ELF-1 (cell line): ENCODE data around the gene PTK6.
A peak's percentile ranks its signal among the peaks of the same experiment; 100 is the strongest.
"Not testable (repeated sequence)": the region's sequence is repeated elsewhere in the genome, so short reads cannot be mapped to it uniquely, and the experiment has no call there.

ENCODE experiments used
- DNase-seq: peaks from one replicate; pipeline ENCODE4 v3.0.0-alpha.2; 2016; ENCODE audit warnings: low read depth, low spot score

The PTK6 gene

DNA sequence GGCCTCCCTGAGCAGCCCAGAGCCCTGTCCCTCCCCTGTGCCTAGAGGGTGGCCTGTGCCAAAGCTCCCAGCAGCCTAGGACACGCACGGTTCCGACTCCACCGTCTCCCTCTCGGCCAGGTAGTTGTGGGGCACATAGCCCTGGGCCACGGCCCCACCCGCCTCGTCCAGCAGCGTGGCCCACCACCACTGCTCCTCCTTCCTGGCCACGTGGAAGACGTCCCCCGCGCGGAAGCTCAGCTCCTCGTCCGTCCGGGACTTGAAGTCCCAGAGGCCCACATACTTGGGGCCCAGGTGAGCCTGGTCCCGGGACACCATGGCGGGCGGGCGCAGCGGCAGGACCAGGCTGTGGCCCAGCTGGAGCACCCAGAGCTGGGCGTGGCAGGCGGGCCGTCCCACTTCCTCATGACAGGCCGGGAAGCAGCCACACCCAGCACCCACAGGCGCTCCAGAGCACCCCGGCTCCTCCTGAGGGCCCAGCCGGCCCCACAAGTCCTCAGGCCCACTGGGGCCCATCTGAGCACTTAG lies at the start of gene PTK6:
Gene PTK6, minus strand, starts transcription at position 380 of the 528 bp plus-strand sequence. Its CDS starts 62 bp downstream, at position 318.
- DNase-seq, result no peak

DNA sequence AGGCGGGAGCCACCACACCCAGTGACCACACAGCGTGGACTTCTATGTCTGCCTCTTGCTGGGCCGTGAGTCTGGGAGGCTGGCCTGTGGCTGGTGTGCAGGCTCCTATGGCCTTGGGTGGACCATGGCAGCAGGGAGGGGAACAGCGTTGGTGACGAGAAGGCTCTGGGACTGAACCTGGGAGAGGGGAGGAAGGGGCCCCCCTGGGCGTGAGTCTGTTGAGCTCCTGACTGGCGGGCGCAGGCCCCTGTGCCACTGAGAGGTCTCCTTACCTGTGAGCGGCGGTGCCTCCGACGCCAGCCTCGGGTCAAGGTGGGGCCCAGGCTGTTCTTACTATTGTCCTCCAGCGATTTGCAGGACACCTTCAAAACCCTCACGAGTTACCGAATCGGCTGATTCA lies 49.6 kb upstream of the PTK6 start:
- DNase-seq, result no peak

DNA sequence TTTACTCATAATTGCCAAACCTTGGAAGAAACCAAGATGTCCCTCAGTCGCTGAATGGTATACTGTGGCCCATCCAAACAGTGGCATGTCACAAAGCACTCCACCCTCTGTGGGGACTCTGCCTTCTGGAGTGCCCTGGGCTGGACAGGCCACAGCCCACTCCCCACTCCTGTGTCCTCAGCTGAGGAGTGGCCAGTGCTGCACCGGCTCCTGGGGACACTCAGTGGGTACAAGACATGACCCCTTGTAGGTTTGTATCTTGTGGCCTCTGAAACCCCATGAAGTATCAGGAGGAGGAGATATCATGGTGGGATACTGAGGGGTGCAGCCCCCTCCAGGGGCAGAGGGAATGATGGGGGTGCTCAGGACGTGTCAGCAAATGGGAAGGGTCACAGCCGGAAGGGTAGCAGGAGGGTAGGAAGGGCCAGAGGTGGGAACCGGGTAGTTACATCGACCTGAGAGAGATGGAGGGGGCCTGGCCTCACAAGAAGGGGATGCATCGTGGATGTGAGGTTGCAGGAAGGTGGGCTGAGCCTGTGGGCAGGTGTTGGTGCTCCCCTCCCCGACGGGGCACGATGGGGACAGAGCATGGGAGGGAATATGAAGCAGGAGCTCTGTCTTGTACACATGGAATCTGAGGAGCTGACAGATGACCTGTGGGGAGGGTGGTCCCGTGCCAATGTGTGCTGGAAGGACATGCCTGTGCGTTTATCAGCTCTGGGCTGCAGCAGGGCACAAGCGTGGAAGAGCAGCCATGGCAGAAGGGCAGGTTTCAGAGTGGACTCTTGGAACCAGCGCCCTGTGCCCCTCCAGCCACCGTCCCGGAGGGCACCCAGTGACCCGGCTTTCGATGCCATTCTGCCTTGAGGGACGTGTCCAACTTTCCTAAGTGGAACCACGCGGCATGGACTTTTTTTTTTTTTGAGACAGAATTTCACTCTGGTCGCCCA lies 48.7 kb upstream of the PTK6 start:
- no peak for DNase-seq

DNA sequence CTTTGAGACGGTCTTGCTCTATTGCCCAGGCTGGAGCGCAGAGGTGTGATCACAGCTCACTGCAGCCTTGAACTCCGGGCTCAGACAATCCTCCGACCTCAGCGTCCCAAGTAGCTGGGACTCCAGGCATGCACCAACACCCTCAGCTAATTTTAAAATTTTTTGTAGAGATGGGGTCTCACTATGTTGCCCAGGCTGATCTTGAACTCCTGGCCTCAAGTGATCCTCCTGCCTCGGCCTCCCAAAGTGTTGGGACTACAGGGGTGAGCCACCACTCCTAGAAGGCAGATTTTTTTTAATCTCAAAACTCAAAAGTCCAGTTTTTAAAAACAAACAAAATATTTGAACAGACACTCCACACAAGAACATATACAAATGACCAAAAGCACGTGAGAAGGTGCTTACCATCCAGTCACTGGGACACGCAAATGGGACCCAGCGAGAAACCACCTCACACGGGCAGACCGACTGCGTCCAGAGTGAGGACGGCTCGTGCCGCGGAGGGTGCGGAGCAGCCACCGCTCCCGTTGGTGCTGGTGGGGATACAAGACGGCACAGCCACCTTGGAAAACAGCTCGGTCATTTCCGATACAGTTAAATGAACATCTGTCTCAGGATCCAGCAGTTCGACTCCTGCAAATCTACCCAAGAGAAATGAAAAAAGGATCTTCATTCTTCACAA lies 45.3 kb upstream of the PTK6 start:
- DNase-seq, result no peak

DNA sequence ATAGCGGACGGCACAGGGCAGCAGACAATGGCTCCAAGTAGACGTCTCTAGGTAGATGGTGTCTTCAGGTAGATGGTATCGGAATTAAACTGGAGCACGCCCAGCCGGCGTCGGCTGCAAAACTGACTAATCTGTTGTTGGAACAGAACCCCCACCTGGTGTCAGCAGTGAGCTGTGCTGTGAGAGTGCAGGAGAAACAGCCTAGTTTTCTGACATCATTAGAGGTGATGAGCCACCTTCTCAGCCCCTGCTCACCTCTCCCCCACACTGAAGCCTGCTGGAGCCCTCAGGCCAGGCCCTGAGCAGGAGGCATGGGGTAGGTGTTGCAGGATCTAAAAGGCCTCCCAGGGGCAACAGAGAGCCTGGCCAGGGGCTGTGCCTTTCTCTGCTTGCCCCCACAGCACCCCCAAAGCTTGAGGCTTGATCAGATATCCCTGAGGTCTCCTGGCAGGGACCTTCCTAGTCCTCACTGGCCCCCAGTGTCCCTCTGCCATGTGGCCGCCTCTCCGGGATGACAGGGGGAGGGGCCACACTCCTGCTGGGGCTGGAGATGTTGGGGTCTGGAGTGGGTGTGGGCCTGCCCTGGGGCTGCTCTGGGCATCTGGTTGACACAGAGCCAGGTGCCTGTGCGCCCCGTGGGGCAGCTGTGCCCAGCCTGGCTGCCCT lies 43.8 kb upstream of the PTK6 start:
- peak; percentile 79 for DNase-seq

DNA sequence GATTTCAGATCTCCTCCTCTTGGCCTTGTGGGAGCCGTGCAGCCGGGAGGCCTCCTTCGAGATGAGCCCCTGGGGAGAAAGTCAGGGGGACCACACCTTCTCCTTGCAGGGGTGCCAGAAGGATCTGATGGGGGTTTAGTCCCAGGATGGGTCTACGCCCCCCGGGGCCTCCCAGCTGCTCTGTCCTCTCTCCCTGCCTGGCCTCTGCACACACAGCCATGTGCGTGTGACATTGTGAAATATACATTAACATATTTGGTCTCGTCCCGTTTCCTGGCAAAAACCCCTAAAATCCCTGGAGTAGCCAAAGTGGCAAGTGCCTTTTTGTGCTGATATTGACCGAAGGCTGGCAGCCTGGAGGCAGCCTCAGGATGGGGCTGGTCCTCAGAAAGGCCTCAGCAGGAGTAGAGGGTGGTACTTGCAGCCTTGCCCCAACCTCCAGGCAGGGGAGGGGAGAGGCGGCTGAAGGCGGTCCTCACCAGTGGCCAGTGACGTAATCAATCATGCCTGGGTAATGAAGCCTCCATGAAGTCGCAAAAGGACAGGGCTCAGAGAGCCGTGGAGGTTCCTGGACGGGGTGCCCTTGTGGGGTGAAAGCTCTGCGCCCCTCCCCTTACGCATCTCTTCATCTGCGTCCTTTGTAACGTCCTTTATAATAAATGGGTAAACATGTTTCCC lies 42.0 kb upstream of the PTK6 start:
- no peak for DNase-seq

DNA sequence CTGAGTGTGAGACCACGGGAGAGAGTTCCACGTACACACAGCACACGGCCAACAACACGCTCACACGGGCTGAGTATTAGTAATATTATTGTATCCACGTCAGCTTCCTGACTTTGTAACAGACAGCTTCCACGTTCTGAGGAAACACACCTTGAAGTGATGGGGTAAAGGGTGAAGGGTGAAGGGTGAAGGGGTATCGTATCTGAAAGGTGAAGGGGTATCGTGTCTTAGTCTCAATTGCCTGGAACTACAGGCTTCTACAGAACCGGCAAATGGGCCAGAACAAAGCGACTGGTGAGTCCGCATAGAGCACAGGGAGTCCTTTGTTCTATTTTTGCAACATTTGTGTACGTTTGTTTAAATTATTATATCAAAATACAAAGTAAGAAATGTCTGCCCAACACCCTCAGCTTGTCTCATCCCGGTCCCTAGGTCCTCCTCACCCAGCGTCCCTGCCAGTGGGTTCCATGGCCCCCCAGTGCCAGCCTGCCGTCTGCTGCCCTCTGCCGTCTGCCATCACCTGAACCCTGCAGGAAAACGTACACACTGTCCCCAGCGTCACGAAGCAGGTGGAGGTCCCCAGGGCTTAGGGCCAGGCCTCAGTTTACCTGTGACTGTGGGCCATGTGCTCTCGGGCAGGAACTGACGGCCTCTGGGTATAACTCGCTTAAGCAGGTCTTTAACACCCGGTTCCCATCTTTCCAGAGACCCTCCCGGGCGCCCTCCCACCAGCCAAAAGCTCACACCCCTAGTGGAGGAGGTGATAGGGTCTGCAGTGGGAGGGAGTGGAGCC lies 41.2 kb upstream of the PTK6 start:
- DNase-seq, result no peak

DNA sequence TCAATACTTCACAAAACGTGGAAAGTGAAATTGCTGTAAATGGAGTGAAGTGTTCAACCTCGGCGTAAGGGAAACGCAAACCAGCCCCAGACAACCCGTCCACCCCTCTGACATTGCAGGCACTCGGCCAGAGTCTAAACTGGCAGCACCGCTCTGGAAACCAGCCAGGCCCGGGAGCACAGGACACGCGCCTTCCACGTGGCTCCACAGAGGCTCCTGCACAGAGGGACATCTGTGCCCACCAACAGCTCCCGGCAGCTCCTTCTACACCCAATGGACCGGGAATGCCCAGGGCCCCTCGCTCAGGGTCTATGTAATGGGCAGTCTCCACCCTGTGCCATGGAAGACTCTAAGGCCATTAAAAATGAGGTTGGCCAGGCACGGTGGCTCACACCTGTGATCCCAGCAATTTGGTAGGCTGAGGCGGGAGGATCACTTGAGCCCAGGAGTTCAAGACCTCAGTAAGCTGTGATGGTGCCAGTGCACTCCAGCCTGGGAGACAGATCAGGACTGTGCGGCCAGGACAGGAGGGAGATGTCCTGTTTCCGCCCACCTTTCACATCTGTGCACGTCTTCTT lies 40.2 kb upstream of the PTK6 start:
- no peak for DNase-seq

DNA sequence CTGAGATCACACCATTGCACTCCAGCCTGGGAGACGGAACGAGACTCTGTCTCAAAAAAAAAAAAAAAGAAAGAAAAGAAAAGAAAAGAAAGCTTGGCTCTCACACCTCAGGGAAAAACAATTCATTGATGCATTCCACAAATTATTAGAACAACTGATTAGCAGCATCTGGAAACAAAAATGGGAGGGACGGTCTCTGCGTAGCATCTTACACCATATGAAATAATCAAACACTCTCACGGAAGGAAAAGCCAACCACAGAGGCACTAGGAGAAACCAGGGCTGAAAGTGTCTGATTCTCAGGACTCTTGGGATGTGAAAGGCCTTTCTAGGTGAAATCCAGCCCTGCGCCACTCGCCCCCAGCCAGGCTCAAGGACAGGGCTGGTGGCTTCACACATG lies 39.1 kb upstream of the PTK6 start:
- DNase-seq, result no peak

DNA sequence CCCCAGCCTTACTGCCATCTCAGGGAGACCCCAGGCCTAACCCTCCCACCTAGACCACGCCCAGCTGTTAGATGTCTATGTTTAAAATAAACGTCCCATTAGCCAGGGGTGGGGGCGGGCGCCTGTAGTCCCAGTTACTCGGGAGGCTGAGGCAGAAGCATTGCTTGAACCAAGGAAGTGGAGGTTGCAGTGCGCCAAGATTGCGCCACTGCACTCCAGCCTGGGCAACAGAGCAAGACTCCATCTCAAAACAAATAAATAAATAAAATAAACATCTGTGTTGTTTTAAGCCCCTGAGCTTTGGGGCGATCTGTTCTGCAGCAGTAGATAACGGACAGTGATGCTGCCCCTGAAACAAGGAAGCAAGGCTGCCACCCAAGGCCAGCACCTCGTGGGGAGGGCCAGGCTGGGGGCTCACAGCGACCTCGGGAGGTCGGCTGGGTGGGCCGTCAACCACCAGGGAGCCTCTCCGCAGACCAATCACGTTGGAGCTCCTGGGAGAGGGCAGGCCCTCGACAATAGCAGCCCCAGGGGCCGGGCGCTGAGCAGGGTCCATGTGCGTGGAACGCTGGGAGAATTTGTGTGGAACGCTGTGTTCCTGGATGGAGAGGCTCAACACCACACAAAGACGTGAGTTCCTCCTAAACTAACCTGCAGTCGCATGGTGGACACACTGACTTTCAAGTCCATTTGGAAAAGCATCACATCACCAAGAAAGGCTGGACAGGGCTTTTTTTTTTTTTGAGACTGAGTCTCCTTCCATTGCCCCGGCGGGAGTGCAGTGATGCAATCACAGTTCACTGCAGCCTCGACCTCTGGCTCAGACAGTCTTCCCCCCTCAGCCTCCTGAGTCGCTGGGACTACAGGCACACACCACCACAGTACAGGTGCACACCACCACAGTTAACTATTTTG lies 37.9 kb upstream of the PTK6 start:
- no peak for DNase-seq

DNA sequence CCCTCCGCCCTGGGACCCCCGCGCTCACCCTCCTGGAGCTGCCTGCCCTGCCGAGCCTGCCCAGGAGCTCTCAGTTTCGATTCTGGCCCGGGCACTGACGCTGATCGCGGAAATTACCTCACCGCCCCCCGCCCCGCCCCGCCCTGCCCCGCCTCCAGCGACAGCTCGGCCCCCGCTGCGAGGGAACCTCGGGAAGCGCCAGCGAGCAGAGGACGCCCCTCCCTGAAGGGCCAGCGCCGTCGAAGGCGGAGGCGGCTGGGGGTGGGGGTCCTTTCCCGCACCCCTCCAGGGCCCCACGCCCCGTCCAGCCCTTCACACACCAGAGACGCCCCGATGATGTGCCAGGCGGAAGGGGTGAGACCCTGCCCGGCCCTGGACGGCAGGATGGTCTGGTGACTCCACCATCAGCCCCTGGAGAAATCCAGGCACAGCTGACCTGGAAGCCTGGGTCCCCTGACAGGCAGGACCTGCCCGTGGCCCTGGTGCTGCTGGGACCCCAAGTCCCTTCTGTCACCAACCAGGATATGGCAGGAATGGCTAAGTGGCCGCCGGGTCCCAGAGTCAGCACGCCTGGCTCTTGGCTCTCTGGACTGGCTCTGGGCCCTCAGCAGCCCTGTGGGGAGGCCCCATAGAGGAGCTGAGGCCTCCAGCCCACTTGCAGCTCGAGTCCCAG lies 37.1 kb upstream of the PTK6 start, which contains the start of gene HELZ2:
Gene HELZ2, minus strand, starts transcription at position 84 of the 673 bp plus-strand sequence. CDS start 1,854 bp downstream, outside the sequence.
- DNase-seq, result no peak

DNA sequence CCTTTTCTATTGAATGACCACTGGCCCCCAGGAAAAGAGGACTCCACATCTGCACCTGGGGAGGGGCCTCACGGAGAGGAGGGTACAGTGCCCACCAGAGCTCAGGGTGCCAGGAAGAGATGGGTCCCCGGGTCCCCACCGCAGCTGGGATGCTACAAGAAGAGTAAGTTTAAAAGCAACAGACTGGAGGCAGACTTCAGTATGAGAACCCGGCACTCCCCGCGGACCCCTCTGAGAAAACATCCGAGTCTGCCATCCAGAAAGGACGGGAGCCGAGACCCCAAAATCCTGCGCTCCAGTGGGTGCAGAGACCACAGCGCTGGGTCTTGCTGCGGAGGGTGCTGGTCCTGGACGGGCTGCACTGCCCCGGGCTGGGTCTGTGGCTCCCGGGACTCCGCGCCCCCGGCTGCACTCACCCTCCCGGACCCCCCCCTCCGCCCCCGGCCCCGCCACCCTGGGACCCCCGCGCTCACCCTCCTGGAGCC lies 36.5 kb upstream of the PTK6 start:
- no peak for DNase-seq

DNA sequence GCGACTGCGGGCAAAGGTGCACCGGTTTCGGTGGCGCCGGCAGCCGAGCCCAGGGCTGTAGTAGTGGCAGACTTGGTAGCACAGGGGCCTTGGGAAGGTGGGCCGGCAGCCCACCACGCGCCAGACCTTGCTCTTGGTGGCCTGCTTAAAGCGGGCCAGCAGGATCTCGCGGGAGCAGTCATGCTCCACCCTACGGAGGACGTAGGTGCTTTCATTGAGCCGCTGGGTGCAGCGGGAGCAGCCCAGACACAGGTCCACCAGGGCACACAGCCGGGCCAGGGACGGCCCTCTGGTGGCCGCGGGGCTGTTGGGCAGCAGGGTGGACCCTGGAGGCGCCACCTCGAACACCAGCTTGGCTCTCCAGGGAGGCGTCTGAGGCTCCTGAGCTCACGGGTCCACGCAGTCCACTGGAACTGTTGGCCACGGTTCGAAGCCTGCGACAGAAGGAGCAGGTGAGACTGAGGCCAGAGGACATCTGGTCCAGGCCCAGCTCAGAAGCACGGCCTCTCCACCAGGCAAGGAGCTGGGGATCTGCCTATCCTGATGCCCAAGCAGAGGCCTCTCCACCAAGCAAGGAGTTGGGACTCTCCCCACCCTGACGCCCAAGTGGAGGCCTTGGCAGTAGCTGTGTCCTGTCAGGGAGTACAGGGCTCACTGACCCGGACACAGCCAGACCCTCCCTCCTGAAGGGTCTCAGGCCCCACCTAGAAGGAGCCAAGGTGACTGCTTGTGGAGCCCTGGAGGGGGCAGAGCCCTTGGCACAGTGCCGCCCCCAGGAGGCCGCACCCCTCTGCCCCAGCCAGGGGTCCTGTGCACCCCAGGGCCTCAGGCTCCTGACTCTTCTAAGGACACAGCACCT lies 35.8 kb upstream of the PTK6 start:
- no peak for DNase-seq

DNA sequence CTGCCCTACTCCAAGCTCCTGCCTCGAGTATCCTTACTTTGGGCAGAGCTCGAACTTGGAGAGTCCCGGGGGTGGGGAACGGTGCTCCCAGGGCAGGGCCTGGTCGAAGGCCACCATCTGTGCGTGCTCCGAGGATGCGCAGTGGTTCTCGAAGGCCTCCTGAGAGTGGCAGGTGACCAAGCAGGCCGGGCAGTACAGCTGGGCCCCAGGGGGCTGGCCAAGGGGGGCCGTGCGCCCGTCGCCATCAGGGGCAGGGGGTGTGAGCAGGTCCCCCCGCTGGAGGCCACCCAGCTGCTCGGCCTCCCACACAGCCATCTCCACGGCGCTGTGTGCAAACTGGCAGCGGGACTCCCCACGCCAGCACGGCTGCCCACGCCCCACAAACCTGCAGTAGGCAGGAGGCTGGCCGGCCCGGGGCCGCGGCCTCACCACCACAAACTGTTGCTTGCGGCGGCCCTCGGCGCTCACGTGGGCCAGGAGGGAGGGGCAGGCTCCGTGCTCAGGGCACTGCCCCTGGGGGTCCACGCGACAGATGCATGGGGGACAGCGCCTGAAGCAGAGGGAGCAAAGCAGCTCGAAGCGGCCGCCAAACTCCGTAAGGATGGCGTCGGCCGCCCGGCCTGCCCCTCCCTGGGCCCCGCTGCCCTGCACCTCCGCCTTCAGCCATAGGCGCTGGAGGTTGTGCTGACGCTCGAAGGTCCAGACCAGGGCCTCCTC lies 35.1 kb upstream of the PTK6 start:
- DNase-seq, result no peak

DNA sequence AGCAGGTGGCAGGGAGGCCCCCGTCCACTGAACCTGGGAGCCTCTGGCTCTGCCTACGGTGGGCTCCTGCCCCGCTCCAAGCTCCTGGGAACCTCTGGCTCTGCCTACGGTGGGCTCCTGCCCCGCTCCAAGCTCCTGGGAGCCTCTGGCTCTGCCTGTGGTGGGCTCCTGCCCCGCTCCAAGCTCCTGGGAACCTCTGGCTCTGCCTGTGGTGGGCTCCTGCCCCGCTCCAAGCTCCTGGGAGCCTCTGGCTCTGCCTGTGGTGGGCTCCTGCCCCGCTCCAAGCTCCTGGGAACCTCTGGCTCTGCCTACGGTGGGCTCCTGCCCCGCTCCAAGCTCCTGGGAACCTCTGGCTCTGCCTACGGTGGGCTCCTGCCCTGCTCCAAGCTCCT lies 33.9 kb upstream of the PTK6 start:
- DNase-seq, result not testable (repeated sequence)

DNA sequence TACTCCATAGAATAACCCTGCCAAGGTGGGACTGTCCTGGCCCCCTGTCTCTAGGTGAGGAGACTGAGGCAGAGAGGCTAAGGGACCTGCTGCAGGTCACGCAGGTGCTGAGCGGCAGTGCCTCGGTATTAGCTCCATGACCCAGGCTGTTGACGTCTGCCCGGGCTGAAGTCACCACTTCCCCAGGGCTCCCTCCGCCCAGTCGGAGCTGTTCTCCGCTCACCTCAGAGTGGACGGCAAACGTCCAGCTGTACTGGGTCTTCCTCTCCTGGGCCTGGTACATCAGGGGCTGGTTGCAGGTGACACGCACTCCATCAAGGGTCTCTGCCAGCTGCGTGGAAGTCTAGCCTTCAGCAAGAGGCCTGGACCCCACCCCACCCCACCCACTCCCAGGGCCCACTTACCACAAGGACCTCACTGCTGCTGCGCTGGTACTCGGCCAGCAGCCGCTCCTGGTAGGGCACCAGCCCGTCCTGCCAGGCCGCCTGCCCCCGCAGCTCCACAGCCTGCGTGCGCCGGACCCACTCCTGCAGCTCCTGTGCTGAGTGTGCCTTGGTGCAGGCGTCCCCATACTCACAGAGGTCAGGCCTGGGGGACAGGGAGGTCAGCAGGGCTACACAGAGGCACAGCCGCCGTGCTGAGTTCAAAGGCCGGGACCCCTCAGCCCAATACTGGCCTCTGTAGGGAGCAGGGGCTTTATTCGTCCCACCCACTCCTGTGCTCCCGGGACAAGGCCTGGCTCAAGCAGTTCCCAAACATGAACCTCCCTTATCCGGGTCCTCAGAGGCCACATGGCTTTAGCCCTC lies 33.3 kb upstream of the PTK6 start:
- DNase-seq, result no peak
